Stimulated activated naive CD8-positive, alpha-beta T cell treated with anti-CD3 and anti-CD28 coated beads, Interleukin-15, Interleukin-2, amounts not matched to agents 100 ng/mL and 50 ng/mL, for 24 hours (primary cell): ENCODE data around the gene UBR2.
"Not testable (repeated sequence)": the region's sequence is repeated elsewhere in the genome, so short reads cannot be mapped to it uniquely, and the experiment has no call there.

Source experiments
- H3K27ac Mint-ChIP-seq: one replicate; pipeline ENCODE4 v1.8.0; 2021; ENCODE audit warnings: mild to moderate bottlenecking, mixed read lengths
- H3K27me3 Mint-ChIP-seq: one replicate; pipeline ENCODE4 v1.8.0; 2021; ENCODE audit warnings: mixed read lengths
- H3K36me3 Mint-ChIP-seq: one replicate; pipeline ENCODE4 v1.8.0; 2021; ENCODE audit warnings: low read depth, mixed read lengths
- H3K4me1 Mint-ChIP-seq: one replicate; pipeline ENCODE4 v1.8.0; 2021; ENCODE audit warnings: low read depth, mixed read lengths
- H3K4me3 Mint-ChIP-seq: one replicate; pipeline ENCODE4 v1.8.0; 2021; ENCODE audit warnings: mild to moderate bottlenecking, mixed read lengths
- H3K9me3 Mint-ChIP-seq: one replicate; pipeline ENCODE4 v1.8.0; 2021; ENCODE audit warnings: mixed read lengths

The UBR2 gene

DNA sequence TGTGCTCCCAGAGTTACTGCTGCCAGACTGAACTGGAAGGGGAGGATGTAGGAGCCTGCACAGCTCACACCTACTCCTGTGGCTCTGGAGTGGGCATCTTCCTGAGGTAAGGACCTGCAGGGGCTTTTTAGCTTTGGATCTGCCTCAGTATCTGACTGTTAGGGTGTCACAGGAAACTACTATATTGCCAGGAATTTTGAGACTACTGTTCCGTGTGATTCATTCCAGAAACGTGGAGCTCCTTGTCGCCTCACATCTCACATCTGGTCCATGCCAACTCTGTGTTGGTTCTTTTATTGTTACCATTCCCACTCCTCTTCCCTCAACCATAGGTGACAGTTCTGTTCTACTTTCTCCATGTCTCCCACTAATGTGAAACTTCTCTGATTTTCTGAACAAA, 124.5 kb downstream of the UBR2 start:
- Mint-ChIP-seq H3K27ac (peak overlapping the region; percentile 20), H3K27me3 (no peaks in the 10 kb centered on the region), H3K4me1 (peaks cover 31% of the 10 kb centered on the region), H3K36me3 (peaks cover 79% of the 10 kb centered on the region), H3K4me3 (no peak overlapping the region), H3K9me3 (no peaks in the 10 kb centered on the region)

DNA sequence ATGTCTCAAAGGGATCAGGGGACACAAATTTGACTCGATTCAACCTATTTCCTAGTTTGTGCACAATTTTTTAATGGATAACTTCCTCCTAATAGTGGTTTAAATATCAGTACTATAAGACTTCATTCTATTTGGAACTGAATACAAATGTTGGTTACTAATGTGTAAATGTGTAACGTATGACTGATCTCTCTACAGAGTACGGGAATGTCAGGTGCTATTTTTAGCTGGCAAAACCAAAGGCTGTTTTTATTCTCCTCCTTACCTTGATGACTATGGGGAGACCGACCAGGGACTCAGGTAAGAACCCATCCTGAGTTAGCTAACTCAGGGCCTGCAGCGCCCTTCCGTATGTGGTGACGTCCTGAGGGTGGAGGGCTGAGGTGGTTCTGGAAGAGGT, 125.5 kb downstream of the UBR2 start:
- Mint-ChIP-seq H3K27ac (no peak overlapping the region), H3K9me3 (no peaks in the 10 kb centered on the region), H3K4me1 (peaks cover 42% of the 10 kb centered on the region), H3K4me3 (no peak overlapping the region), H3K27me3 (no peaks in the 10 kb centered on the region), H3K36me3 (peaks cover 81% of the 10 kb centered on the region)

DNA sequence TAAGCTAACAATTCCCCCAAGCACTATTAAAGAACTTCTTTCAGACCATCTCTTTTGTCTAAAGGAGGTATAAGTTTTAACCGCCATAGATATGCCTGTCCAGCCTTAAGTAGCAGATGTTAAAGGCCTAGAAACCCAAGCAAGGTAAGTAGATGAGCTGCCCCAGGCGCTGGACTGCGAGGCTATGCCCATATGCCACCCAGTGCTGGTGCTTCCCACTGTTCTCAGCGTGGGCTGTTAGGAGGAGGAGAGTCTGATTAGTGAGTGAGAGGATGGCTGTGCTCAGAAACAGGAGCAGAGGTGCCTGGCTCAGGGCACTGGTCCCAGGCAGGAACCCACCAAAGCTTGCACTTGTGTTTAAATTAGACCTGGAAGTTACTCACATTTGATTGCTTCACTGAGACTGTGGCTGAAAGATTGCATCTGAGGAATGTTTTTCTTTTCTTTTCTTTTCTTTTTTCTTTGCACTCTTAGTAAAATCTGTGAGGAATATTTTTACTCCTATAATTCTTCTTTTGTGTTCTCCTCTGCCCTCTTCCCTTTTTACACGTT, 126.4 kb downstream of the UBR2 start:
- Mint-ChIP-seq H3K27me3 (no peaks in the 10 kb centered on the region), H3K4me3 (no peak overlapping the region), H3K4me1 (peaks cover 46% of the 10 kb centered on the region), H3K36me3 (peaks cover 79% of the 10 kb centered on the region), H3K9me3 (no peaks in the 10 kb centered on the region), H3K27ac (peak overlapping the region; percentile 83)

DNA sequence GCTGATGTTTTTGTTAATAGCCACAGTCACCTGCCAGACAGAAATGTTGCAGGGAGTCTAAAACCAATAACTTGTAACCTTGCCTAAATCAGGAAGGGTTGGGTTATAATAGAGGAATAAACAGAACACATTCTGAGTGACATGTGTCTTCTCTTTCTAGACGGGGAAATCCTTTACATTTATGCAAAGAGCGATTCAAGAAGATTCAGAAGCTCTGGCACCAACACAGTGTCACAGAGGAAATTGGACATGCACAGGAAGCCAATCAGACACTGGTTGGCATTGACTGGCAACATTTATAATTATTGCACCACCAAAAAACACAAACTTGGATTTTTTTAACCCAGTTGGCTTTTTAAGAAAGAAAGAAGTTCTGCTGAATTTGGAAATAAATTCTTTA, 127.0 kb downstream of the UBR2 start:
- H3K27me3 Mint-ChIP-seq: no peaks in the 10 kb centered on the region
- H3K4me3 Mint-ChIP-seq: no peak overlapping the region
- H3K36me3 Mint-ChIP-seq: peaks cover 76% of the 10 kb centered on the region
- peaks cover 46% of the 10 kb centered on the region for H3K4me1 Mint-ChIP-seq
- peak overlapping the region; percentile 83 for H3K27ac Mint-ChIP-seq
- no peaks in the 10 kb centered on the region for H3K9me3 Mint-ChIP-seq

DNA sequence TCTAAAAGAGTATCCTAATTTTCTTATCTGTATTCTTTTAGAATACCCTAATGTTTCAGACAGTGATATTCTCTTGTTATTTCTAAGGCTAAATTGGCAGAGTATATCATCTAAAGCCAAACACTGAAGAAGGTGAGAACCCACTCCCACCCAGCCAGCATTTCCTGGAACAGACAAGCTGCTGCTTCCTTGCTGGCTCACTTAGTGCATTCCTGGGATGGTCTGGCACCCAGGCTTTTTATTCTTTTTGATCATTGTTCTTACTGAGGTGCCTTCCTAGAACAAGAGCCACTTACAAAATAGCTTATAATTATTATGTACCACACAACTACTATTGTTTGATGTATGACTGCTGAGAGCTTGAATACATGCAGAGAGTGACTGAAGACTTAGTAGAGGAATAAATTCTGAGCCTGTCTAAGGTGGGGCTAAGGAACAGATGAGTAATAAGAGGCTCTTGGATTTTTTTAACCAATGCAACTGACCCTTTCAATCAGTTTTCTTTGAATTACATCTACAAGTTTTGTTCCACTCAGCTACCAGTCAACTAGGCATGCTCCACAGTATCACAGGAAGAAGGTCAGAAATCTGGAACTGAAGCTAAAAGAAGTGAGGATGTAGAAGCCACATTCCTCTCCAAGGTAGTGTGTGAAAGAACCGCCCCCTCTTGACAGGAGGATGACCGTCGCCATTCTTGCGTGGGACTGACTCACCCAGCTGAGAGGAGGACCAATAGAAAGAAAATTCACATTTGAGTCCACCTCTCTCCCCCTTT, 128.5 kb downstream of the UBR2 start:
- no peaks in the 10 kb centered on the region for H3K9me3 Mint-ChIP-seq
- H3K36me3 Mint-ChIP-seq: peaks cover 69% of the 10 kb centered on the region
- no peak overlapping the region for H3K4me3 Mint-ChIP-seq
- no peaks in the 10 kb centered on the region for H3K27me3 Mint-ChIP-seq
- H3K4me1 Mint-ChIP-seq: peaks cover 46% of the 10 kb centered on the region
- H3K27ac Mint-ChIP-seq: peak overlapping the region; percentile 76

DNA sequence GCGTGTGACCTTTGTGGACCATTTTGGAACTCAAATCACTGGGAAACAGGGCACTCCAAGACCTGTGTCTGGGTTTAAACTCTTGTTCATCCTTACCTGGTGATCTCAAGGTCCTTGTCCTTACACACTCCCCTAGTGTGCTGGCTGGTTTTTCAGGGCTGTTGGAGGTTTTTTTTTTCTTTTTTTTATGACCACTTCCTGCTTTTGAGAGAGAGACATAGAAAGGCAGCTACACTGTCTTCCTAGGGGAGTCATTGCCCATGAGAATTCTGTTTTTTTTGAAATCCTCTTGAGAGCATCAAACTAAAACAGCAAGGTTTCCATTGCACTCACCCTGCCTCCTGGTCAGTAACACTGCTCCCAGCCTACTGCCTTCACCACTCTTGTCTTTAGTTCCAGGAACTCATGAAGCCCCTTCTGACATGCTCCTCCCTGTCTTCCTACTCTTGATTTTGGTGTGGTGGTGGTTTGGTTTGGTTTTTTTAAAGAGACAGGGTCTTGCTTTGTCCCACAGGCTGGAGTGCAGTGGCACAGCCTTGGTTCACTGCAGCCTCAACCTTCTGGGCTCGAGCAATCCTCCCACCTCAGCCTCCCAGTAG, 130.0 kb downstream of the UBR2 start:
- no peak overlapping the region for H3K4me3 Mint-ChIP-seq
- no peaks in the 10 kb centered on the region for H3K9me3 Mint-ChIP-seq
- peaks cover 56% of the 10 kb centered on the region for H3K36me3 Mint-ChIP-seq
- H3K27me3 Mint-ChIP-seq: no peaks in the 10 kb centered on the region
- peaks cover 46% of the 10 kb centered on the region for H3K4me1 Mint-ChIP-seq
- peak overlapping the region; percentile 76 for H3K27ac Mint-ChIP-seq

DNA sequence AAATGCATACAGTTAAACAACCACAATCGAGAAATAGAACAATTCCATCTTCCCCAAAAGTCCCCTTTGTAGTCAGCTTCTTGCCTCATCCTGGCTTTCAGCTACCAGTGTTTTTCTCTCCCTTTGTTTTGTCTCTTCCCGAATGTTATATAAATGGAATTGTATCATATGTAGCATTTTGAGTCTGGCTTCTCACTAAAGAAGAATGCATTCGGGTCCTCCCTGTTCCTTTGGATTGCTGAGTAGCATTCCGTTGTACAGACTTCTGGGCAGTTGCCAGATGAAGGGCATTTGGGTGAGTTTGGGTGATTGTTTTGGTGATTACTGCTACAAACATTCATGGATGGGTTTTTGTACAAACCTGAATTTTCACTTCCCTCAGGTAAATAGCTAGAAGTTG, 130.8 kb downstream of the UBR2 start:
- Mint-ChIP-seq H3K27me3 (no peaks in the 10 kb centered on the region), H3K9me3 (no peaks in the 10 kb centered on the region), H3K4me1 (peaks cover 46% of the 10 kb centered on the region), H3K27ac (peak overlapping the region; percentile 19), H3K4me3 (no peak overlapping the region), H3K36me3 (peaks cover 48% of the 10 kb centered on the region)

DNA sequence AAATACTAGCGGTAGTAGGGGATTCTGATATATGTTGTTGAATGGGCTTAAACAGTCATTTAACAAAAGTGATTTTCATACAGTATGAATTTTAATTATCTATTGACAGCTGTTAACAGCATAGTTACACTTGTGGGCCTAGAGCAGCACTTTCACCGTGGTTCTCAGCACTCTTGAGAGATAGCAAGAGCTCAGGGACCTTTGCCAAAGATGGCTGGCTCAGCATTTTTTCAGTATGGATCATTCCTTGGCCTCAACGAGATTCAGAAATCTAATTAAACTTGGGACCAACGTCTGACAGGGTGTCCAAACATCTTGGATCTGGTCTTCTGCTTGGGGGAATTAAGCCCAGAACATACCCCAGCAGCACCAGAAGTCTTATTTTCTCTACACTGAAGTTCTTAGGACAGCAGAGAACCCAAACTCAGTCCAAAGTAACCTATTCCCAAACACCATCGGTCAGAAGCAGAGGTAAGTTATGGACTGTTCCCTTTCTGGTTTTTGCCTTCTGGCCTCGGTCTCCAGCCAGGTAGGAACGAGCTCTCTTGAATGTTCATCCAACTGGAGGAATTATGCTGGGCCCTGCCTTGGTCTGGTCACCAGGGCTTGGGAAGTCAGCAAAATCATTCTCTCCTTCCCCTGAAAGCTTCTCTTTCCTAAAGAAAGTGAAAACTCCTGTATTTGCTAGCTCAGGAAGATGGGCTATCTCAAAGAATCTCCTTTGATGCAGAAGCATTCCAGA, 132.9 kb downstream of the UBR2 start:
- Mint-ChIP-seq H3K9me3 (no peaks in the 10 kb centered on the region), H3K27me3 (no peaks in the 10 kb centered on the region), H3K4me3 (no peak overlapping the region), H3K27ac (no peak overlapping the region), H3K36me3 (peaks cover 29% of the 10 kb centered on the region), H3K4me1 (peaks cover 29% of the 10 kb centered on the region)

DNA sequence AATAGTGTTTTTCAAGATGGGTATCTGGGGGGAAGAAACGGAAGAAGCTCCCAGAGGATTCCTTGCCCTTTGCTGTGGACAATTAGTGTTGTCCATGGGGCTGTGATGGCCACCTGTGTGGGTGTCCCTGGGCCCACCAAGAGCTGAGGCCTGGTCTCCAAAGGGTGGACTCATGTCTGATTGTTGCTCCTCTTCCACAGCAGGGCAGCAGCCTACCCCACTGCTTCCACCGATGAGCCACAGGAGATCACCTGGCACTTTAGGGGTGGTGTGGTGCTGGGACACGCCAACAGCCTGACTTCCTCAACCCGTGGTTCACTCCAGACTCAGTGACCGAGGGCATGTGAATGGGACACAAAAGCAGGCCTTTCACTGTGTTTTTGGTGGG, 133.4 kb downstream of the UBR2 start:
- H3K9me3 Mint-ChIP-seq: no peaks in the 10 kb centered on the region
- peaks cover 27% of the 10 kb centered on the region for H3K36me3 Mint-ChIP-seq
- H3K27ac Mint-ChIP-seq: no peak overlapping the region
- H3K27me3 Mint-ChIP-seq: no peaks in the 10 kb centered on the region
- no peak overlapping the region for H3K4me3 Mint-ChIP-seq
- peaks cover 25% of the 10 kb centered on the region for H3K4me1 Mint-ChIP-seq

DNA sequence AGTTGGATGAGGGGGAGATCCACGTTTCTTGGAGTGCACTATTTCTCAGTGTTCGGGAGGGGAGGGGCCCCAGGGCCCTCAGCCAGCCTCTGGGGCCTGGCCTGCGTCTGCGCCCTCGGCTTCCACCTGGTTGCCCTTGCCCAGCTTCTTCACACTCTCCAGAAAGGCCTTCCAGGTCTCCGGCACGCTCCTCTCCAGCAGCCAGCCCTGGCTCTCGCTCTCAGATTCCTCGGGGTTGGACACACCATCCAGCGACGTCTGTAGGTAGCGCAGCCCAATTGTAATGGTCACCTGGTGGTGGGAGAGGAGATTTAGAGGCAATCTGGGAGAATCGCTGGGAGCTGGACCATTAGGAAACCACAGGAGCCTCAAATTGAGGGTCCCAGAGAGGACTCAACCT, 134.4 kb downstream of the UBR2 start:
- H3K9me3 Mint-ChIP-seq: no peaks in the 10 kb centered on the region
- peaks cover 18% of the 10 kb centered on the region for H3K36me3 Mint-ChIP-seq
- no peak overlapping the region for H3K27ac Mint-ChIP-seq

DNA sequence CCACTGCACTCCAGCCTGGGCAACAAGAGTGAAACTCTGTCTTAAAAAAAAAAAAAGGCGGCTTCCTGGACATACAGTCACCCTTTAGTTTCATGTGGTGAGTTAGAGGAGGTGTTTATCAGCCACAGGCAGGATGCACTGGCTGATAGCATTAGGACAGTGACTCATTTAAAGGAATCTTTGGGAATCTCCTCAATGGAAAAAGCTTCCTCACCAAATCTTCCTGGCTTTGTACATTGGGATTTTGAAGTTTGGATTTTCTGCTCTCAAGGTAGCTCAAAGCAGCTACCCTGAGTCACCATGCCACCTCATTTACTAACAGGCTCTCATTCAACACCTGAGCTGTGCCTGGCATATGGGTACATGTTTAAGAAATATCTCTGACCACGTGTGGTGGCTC, 138.4 kb downstream of the UBR2 start:
- Mint-ChIP-seq H3K9me3 (no peaks in the 10 kb centered on the region), H3K27ac (no peak overlapping the region), H3K27me3 (no peaks in the 10 kb centered on the region), H3K36me3 (no peaks in the 10 kb centered on the region), H3K4me3 (no peak overlapping the region), H3K4me1 (no peaks in the 10 kb centered on the region)

More for the DNA sequence above, 134.4 kb downstream of the UBR2 start:
- Mint-ChIP-seq H3K4me1 (peaks cover 15% of the 10 kb centered on the region), H3K4me3 (no peak overlapping the region), H3K27me3 (no peaks in the 10 kb centered on the region)

DNA sequence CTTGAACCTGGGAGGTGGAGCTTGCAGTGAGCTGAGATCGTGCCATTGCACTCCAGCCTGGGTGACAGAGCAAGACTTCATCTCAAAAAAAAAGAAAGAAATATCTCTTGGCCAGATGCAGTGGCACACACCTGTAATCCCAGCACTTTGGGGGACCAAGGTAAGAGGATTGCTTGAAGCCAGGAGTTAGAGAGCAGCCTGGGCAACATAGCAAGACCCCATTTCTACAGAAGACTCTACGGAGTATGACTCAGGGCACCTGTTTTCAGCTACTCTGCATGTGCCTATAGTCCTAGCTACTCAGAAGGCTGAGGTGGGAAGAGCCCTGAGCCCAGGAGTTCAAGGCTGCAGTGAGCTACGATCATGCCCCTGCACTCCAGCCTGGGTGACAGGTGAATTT, 139.0 kb downstream of the UBR2 start:
- not testable (repeated sequence) for H3K27me3 Mint-ChIP-seq, H3K4me3 Mint-ChIP-seq, H3K36me3 Mint-ChIP-seq, H3K27ac Mint-ChIP-seq, H3K9me3 Mint-ChIP-seq, H3K4me1 Mint-ChIP-seq

DNA sequence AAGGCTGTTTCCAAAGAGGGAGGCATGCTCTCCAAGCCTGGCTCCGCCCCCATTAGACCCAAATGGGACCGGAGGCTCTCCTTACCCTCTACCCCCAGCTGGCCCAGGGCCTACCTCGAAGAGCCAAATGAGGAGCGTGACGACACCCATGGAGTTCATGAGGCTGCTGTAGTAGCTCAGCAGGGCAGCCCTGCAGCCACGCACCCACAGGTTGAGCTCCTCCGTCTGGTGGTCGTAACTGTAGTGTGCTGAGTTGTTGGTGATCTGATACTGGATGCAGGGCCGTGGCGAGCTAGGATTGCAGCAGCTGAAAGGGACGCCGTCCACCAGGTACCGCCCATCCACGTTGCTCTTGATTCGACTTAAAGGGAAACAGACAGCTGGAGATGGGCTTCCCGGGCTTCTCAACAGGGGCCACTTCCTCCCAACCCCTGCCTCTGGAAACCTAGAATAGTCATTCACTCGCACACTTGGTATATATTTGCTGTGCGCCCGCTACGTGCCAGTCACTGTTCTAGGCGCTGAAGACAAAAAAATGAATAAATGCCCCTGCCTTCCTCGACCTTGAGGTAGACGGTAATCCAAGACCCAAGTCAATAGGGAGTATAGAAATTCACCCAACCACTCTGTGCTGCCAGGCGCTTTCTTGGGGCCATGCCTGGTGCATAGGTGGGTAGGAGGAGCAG, 140.6 kb downstream of the UBR2 start:
- H3K9me3 Mint-ChIP-seq: no peaks in the 10 kb centered on the region
- H3K36me3 Mint-ChIP-seq: no peaks in the 10 kb centered on the region
- H3K27me3 Mint-ChIP-seq: no peaks in the 10 kb centered on the region
- H3K4me1 Mint-ChIP-seq: no peaks in the 10 kb centered on the region
- H3K27ac Mint-ChIP-seq: no peak overlapping the region
- H3K4me3 Mint-ChIP-seq: no peak overlapping the region

DNA sequence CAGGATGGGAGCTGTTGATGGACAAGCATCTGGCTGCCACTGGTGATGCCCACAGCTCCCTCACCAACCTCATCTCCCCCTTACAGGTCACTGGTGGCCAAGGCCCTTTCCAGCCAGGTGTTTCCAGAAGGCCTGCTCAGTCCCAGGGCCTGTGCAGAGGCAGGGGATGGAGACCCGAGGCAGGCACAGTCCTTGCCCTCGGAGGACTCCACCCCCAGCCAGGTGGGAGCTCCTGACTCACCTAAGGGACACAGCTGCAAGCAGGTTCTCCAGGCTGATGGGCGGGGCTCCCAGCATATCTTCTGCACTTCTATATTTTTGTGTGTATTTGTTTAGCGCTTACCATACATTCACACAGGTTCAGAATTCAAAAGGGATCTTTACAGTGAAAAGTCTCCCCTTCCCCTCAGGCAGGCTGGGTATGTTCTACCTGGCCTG, 141.1 kb downstream of the UBR2 start:
- Mint-ChIP-seq H3K27me3 (no peaks in the 10 kb centered on the region), H3K9me3 (no peaks in the 10 kb centered on the region), H3K4me1 (no peaks in the 10 kb centered on the region), H3K36me3 (no peaks in the 10 kb centered on the region), H3K4me3 (no peak overlapping the region), H3K27ac (no peak overlapping the region)

DNA sequence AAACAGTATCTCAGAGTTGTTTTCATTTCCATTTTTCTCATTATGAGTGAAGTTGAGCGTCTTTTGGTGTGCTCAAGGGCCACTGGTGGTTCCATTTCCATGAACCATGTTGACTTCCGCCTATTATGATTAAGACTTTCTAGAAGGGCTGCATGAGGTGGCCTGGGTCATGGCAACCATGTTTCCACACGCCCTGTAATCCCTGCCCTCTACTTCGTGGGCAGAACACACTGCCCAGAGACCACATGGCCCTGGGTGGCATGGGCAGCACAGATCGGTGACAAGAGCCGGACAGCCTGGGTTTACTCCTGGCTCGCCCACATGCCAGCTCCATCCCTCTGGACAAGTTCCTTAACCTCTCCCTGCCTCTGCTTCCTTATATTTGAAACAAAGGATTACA, 143.8 kb downstream of the UBR2 start:
- peaks cover 7% of the 10 kb centered on the region for H3K9me3 Mint-ChIP-seq
- H3K36me3 Mint-ChIP-seq: no peaks in the 10 kb centered on the region
- H3K4me1 Mint-ChIP-seq: peaks cover 3% of the 10 kb centered on the region
- no peak overlapping the region for H3K4me3 Mint-ChIP-seq
- H3K27me3 Mint-ChIP-seq: no peaks in the 10 kb centered on the region
- no peak overlapping the region for H3K27ac Mint-ChIP-seq
